A673 (cell line): ENCODE results near the gene OR6Y1.

Experiments used
- EZH2 ChIP-seq: fragments of 200-600 bp; sonication (generic); IDR thresholded peaks from 2 replicates; pipeline ENCODE4 v1.6.1; 2017; ENCODE audit warnings: borderline replicate concordance, low read depth, mild to moderate bottlenecking, mixed read lengths, antibody characterized with exemption, low read length; ENCODE audit not compliant: poor library complexity, severe bottlenecking
- TF ChIP-seq, protein P1 (sequence below): fragments of 300-800, 200-600 bp; sonication (generic); conservative IDR thresholded peaks from 2 replicates; pipeline ENCODE4 v1.5.1; 2017; ENCODE audit warnings: low read depth, mild to moderate bottlenecking, antibody characterized with exemption, low read length, moderate library complexity, mixed read lengths

DNA sequence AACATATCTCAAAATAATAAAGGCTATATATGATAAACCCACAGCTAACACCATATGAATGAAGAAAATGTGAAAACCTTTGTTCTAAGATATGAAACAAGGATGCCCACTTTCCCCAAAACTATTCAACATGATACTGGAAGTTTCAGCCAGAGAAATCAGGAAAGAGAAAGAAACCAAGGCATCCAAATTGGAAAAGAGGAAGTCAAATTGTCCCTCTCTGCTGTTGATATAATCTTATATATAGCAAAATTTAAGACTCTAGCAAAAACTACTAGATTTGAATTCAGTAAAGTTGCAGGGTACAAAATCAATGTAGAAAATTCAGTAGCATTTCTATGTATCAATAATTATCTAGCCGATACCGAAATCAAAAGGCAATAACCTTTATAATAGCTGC is 46.5 kb upstream of the OR6Y1 start:
- TF ChIP-seq, protein P1, sequence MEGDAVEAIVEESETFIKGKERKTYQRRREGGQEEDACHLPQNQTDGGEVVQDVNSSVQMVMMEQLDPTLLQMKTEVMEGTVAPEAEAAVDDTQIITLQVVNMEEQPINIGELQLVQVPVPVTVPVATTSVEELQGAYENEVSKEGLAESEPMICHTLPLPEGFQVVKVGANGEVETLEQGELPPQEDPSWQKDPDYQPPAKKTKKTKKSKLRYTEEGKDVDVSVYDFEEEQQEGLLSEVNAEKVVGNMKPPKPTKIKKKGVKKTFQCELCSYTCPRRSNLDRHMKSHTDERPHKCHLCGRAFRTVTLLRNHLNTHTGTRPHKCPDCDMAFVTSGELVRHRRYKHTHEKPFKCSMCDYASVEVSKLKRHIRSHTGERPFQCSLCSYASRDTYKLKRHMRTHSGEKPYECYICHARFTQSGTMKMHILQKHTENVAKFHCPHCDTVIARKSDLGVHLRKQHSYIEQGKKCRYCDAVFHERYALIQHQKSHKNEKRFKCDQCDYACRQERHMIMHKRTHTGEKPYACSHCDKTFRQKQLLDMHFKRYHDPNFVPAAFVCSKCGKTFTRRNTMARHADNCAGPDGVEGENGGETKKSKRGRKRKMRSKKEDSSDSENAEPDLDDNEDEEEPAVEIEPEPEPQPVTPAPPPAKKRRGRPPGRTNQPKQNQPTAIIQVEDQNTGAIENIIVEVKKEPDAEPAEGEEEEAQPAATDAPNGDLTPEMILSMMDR: no peak
- TF ChIP-seq EZH2: no peak
